Natural killer cell (primary cell): ENCODE data around the gene PPP2R5B. TPM values are rescaled to one million over a fixed set of nuclear protein-coding genes. Genes with fewer than 3 reads are reported as not detected.

ENCODE experiments used
- ATAC-seq, 3 donors: fragments of 150-1000 bp in 2 of 3; fragments of 200-7000 bp in 1 of 3; cut with Tn5 transposase; 1 replicate in 1 of 3; 2 replicates in 2 of 3; pipeline ENCODE4 v1.10.0; 2021; ENCODE audit warnings: mild to moderate bottlenecking in 2 of 3, moderate library complexity in 2 of 3
- DNase-seq, 2 donors: peaks; one replicate each; pipeline versions ENCODE4 v3.0.0 to v3.0.0-alpha.2; 2013 to 2021; ENCODE audit warnings: mixed read lengths in 1 of 2
- H3K27ac ChIP-seq: one replicate; pipeline ENCODE4 v1.5.1; 2013; ENCODE audit warnings: mild to moderate bottlenecking, low read length
- H3K27me3 ChIP-seq: one replicate; pipeline ENCODE4 v1.6.1; 2013; ENCODE audit warnings: low read length; ENCODE audit not compliant: control insufficient read depth, insufficient read depth
- H3K36me3 ChIP-seq: one replicate; pipeline ENCODE4 v1.6.1; 2013; ENCODE audit warnings: low read length; ENCODE audit not compliant: control insufficient read depth, insufficient read depth
- H3K4me1 ChIP-seq: one replicate; pipeline ENCODE4 v1.6.1; 2013; ENCODE audit warnings: low read length; ENCODE audit not compliant: control insufficient read depth, insufficient read depth
- H3K4me3 ChIP-seq: one replicate; pipeline ENCODE4 v1.5.1; 2013; ENCODE audit warnings: low read length
- H3K9me3 ChIP-seq: one replicate; pipeline ENCODE4 v1.6.1; 2013; ENCODE audit warnings: low read length; ENCODE audit not compliant: control insufficient read depth, insufficient read depth
- H3K27ac Mint-ChIP-seq, 2 donors: one replicate each; pipeline ENCODE4 v1.8.0; 2022; ENCODE audit warnings: mild to moderate bottlenecking in 2 of 2, mixed read lengths in 2 of 2, moderate library complexity in 1 of 2
- H3K27me3 Mint-ChIP-seq, 2 donors: one replicate each; pipeline ENCODE4 v1.8.0; 2022; ENCODE audit warnings: low read depth in 2 of 2, mixed read lengths in 2 of 2
- H3K36me3 Mint-ChIP-seq: one replicate; pipeline ENCODE4 v1.8.0; 2022; ENCODE audit warnings: mixed read lengths
- H3K4me1 Mint-ChIP-seq, 2 donors: one replicate each; pipeline ENCODE4 v1.8.0; 2022; ENCODE audit warnings: mixed read lengths in 2 of 2
- H3K4me3 Mint-ChIP-seq: one replicate; pipeline ENCODE4 v1.8.0; 2022; ENCODE audit warnings: mild to moderate bottlenecking, moderate library complexity, mixed read lengths
- H3K9me3 Mint-ChIP-seq, 2 donors: one replicate each; pipeline ENCODE4 v1.8.0; 2022; ENCODE audit warnings: mixed read lengths in 2 of 2
- CTCF ChIP-seq: fragments of 200-600 bp; IDR thresholded peaks from one replicate; pipeline ENCODE4 v1.8.0; 2022; ENCODE audit warnings: antibody characterized with exemption
- WGBS: methylation state at CpG from one replicate; pipeline ENCODE4 v1.1.7; 2013; ENCODE audit warnings: missing lambda C conversion rate; ENCODE audit not compliant: insufficient coverage; 5-methylcytosine and 5-hydroxymethylcytosine counted together
- intact Hi-C: fragments of 100-400 bp; cut with micrococcal nuclease; formaldehyde crosslinking; loops from one replicate; pipeline ENCODE4 v1.14.2; 2022
- total RNA-seq, 4 donors: library from RNA; stranded (reverse); fragments of 120-200 nt in 1 of 4; gene quantifications; one replicate each; pipeline versions ENCODE4 v1.2.3 to v1.2.4, GENCODE V29; 2013 to 2022

The PPP2R5B gene
- total RNA-seq, 3 donors from 2014 or later (not counting 1 experiment from before 2014, with no cell fraction given), result 27.8 to 31.5 (median 28.5) TPM

DNA sequence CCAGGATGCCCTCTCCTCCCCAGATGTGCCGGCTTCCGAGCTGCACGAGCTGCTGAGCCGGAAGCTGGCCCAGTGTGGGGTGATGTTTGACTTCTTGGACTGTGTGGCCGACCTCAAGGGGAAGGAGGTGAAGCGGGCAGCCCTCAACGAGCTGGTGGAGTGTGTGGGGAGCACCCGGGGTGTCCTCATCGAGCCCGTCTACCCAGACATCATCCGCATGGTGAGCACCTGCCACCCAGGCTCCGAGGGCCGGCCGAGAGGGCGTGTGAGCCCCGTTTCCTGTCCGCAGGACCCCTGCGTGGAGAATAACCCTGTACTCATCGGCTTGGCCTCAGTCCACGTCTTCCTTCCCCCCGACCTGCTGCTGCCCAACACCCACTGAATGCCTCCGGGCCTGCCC lies 2.2 kb downstream of the PPP2R5B start:
- H3K27me3 Mint-ChIP-seq, result no peaks in the 10 kb centered on the region
- H3K9me3 ChIP-seq, result no peaks in the 10 kb centered on the region
- H3K9me3 Mint-ChIP-seq, result no peaks in the 10 kb centered on the region
- H3K4me3 Mint-ChIP-seq, result peak overlapping the region; percentile 47
- TF ChIP-seq CTCF, result no peak
- no peaks in the 10 kb centered on the region for H3K27me3 ChIP-seq
- H3K4me1 ChIP-seq, result peaks cover 25% of the 10 kb centered on the region
- DNase-seq (no peak), ATAC-seq (no peak)
- intact Hi-C loops, result no loop called here
- peaks cover 5 to 23% of the 10 kb centered on the region in 2 donors for H3K4me1 Mint-ChIP-seq
- H3K27ac Mint-ChIP-seq, result peak overlapping the region; percentile 29 to 99
- H3K36me3 ChIP-seq, result peaks cover 15% of the 10 kb centered on the region
- H3K36me3 Mint-ChIP-seq, result no peaks in the 10 kb centered on the region
- 77% methylated on average over 22 of the region's 22 CpGs for WGBS
- H3K4me3 ChIP-seq, result no peak overlapping the region
- no peak overlapping the region for H3K27ac ChIP-seq

DNA sequence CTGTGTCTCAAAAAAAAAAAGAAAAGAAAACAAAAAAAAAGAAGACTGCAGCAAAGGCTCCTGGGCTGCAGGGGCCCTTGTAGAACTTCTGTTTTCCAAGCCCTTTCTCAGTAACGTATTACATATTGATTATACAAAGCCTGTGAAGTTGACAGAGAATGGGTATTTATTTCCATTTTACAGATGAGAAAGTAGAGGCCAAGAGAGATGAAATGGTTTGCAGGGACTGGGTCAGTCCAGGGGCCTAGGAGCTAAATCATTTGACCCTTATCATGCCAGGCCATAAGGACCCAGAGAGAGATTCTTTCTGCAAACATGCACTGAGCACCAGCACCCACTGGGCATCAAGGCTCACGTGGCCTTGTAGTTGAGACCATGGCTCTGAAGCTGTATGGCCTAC lies 4.5 kb downstream of the PPP2R5B start:
- H3K4me1 ChIP-seq, result peaks cover 17% of the 10 kb centered on the region
- no peak for TF ChIP-seq CTCF
- no peak overlapping the region for H3K4me3 Mint-ChIP-seq
- DNase-seq (no peak), ATAC-seq (no peak)
- no peaks in the 10 kb centered on the region for H3K27me3 Mint-ChIP-seq
- H3K4me1 Mint-ChIP-seq, result peaks cover 5 to 21% of the 10 kb centered on the region in 2 donors
- H3K9me3 ChIP-seq, result no peaks in the 10 kb centered on the region
- H3K9me3 Mint-ChIP-seq, result no peaks in the 10 kb centered on the region
- 94% methylated on average over 2 of the region's 2 CpGs for WGBS
- no peak overlapping the region for H3K27ac ChIP-seq
- H3K36me3 Mint-ChIP-seq, result no peaks in the 10 kb centered on the region
- intact Hi-C loops, result no loop called here
- peaks cover 30% of the 10 kb centered on the region for H3K36me3 ChIP-seq
- H3K4me3 ChIP-seq, result no peak overlapping the region
- no peak overlapping the region for H3K27ac Mint-ChIP-seq
- no peaks in the 10 kb centered on the region for H3K27me3 ChIP-seq

GRCh38 chr11:64929625-64930024 lies 5.1 kb downstream of the PPP2R5B start:
- Histone ChIP-seq H3K27ac (no peak overlapping the region), H3K27me3 (no peaks in the 10 kb centered on the region), H3K4me3 (no peak overlapping the region), H3K36me3 (peaks cover 30% of the 10 kb centered on the region), H3K4me1 (peaks cover 13% of the 10 kb centered on the region), H3K9me3 (no peaks in the 10 kb centered on the region)
- TF ChIP-seq CTCF, result no peak
- 95% methylated on average over 7 of the region's 7 CpGs for WGBS
- H3K9me3 Mint-ChIP-seq, result no peaks in the 10 kb centered on the region
- DNase-seq (no peak), ATAC-seq (no peak)
- H3K27me3 Mint-ChIP-seq, result no peaks in the 10 kb centered on the region
- H3K27ac Mint-ChIP-seq, result no peak overlapping the region
- no peak overlapping the region for H3K4me3 Mint-ChIP-seq
- intact Hi-C loops, result no loop called here
- no peaks in the 10 kb centered on the region for H3K36me3 Mint-ChIP-seq
- peaks cover 0 to 15% of the 10 kb centered on the region in 2 donors for H3K4me1 Mint-ChIP-seq

GRCh38 chr11:64930340-64930739 lies 5.9 kb downstream of the PPP2R5B start:
- no peak for DNase-seq
- no peaks in the 10 kb centered on the region for H3K36me3 Mint-ChIP-seq
- intact Hi-C loops, result no loop called here
- peaks cover 7% of the 10 kb centered on the region for H3K4me1 ChIP-seq
- no peak for TF ChIP-seq CTCF
- no peaks in the 10 kb centered on the region for H3K9me3 Mint-ChIP-seq
- no peak overlapping the region for H3K4me3 ChIP-seq
- no peaks in the 10 kb centered on the region for H3K27me3 ChIP-seq
- no peak overlapping the region for H3K4me3 Mint-ChIP-seq
- 98% methylated on average over 6 of the region's 6 CpGs for WGBS
- H3K27me3 Mint-ChIP-seq, result no peaks in the 10 kb centered on the region
- H3K9me3 ChIP-seq, result no peaks in the 10 kb centered on the region
- ATAC-seq, result no peak
- no peak overlapping the region for H3K27ac ChIP-seq
- peaks cover 0 to 7% of the 10 kb centered on the region in 2 donors for H3K4me1 Mint-ChIP-seq
- no peak overlapping the region for H3K27ac Mint-ChIP-seq
- H3K36me3 ChIP-seq, result peaks cover 30% of the 10 kb centered on the region
